Dedifferentiated amniotic fluid mesenchymal stem cell (primary cell): Measurements from ENCODE around the gene OR8D2.

Source experiments
- DNase-seq: peaks from one replicate; pipeline ENCODE4 v3.0.0-alpha.2; 2016; ENCODE audit errors: extremely low spot score

OR8D2 gene, protein sequence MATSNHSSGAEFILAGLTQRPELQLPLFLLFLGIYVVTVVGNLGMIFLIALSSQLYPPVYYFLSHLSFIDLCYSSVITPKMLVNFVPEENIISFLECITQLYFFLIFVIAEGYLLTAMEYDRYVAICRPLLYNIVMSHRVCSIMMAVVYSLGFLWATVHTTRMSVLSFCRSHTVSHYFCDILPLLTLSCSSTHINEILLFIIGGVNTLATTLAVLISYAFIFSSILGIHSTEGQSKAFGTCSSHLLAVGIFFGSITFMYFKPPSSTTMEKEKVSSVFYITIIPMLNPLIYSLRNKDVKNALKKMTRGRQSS

DNA sequence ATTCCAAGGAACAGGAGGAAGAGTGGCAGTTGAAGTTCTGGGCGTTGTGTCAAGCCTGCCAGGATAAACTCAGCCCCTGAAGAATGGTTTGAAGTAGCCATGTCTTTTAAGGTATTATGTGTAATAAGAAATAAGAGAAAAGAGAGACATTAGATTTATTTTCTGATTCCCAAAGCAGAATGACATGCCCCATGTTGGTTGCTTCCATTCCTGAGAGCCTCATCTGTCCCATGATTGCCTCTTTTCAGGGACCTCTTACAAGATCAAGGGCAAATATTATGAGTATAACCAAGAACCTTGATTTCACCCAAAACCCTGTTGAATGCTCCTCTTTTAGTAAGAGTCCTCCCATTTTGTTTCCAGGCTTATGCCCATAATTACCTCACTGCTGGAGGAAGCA lies at the start of gene OR8D2:
OR8D2 (minus strand) TSS at position 101 of the 400 bp plus-strand sequence; CDS start at position 101, 0 bp downstream.
- DNase-seq = no peak

DNA sequence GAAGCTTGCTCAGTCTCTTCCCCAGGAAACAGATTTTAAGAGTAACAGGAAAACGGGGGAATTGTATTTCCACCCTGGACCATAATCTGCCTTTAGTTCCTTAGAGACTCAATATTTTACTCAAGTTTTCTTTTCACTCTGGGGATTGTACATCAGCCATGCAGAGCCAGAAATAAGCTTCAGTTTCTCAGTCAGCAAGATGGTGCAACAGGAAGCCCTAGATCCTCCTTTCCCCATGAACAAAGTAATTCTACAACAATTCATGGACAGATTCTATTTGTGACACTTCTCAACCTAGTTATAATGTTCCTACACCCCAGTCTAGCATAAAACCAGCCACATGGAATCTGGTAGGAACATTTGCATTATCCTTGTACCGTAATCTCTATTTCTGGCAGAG lies 39.6 kb upstream of the OR8D2 start:
- DNase-seq = no peak

- no peak for DNase-seq
Observed at GRCh38 chr11:124346311-124346955, 26.4 kb upstream of the OR8D2 start.

GRCh38 chr11:124344346-124344745 lies 24.3 kb upstream of the OR8D2 start:
- no peak for DNase-seq

DNA sequence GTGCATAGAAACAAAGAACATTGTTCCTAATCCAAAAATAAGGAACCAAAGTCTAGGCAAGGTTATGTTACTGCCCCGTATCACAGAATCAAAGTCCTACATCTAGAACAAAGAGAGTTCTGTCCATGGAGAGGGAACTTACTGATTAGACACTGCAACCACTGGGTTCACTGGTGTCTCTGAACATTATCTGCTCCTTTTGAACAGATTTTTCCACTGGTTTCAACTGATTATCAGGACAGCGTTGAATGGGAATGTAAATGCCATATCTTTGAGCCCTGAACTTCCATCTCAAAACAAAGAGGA lies 20.1 kb upstream of the OR8D2 start:
- no peak for DNase-seq

DNA sequence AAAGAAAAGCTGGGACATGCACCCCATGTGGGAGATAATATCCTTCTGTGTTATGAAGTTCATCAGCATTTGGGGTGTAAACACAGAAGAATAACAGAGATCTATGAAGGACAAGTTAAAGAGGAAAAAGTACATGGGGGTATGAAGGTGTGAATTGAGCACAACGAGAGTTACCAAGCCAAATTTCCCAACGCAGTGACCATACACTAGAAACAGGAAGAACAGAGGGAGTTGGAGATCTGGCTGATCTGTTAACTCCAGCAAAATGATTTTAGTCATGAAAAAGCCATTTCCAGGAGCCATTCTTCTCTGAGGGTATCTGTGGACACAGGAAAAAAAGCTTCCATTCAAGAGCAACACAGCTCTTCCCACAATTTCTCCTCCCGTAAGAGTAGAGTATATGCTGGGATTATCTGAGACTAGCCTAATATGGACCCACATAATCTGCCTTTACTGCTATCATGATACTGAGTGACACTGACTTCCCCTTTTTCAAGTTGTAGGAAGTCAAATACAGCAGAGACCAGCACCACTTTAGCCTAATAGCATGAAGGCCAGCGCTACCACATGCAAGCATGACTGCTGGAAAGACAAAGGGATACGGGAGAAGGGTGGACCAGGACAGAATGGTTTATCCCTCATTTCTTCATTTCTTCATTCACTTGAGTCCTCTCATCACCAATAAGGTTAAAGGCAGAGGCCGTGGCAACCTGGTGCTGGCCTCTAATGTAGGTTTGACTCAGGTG lies 19.6 kb upstream of the OR8D2 start:
- DNase-seq = no peak

- no peak for DNase-seq
Observed at GRCh38 chr11:124331873-124332272, 11.9 kb upstream of the OR8D2 start.

DNA sequence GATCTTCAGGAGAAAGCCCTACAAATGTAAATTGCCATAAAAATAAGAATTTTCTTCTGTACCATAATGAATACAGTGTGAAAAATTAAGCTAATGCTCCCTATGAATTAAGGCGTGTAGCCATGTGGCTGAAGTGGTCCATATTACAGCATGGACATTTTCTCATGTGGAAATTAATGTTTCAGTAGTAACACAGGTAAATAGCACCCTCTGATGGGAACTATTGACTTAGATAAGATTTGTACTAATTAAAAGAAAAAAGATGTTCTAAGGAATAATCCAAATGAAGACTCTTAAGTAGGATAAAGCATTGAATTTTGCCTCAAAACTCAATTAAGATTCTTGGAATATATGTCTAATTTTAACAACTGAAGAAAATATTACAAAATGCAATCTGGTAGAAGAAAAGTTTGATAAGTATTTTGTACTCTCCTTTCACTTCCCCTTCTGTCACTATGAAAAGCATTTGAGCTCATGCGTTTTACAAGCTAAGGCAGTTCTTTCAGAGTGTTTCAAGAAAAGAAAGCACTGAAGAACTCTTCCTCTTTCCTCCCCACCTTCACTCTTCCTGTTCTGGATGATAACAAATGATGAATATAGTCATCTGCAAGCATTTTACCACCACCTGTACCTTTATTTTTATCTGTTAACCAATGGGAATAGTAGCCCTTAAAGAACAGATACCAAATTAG lies 9.9 kb upstream of the OR8D2 start:
- DNase-seq = no peak

- DNase-seq = no peak
Observed at GRCh38 chr11:124327775-124328174, 7.8 kb upstream of the OR8D2 start.

DNA sequence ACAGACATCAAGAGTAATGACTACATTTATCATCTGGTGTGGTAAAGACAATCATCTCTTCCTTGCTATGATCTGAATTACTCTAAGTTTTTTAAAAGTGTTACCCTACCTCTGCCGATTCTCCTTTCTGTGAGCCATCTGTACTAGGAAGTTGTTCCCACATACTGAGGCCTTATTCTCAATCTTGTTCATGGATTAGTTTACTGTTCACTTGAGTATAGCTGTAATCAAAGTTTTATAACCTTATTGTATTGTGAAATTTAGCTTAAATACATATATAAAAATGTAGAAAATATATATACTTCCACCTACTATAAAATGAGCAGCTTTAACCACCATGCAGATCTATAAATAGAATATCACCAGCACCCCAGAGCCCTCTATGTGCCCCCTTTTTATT lies 2.4 kb upstream of the OR8D2 start:
- no peak for DNase-seq

- no peak for DNase-seq
Observed at GRCh38 chr11:124315052-124315451, 4.9 kb downstream of the OR8D2 start.

DNA sequence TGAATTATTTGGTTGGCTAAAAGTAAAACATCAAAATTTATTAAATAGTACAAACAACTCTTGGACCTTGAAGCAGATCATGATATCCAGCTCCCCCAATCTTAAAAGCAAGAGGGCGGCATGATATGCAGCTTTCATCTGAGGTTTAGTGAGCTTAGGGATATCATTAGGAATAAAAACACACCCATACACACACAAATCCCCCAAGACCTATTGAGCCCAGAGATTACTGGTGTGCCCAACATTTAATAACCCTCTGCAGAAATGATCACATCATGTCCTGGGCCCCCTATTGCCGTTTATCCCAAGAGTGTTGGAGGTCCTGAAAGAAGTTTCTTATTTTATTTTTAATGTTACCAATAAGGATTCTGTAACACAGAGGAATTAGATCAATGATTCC lies 6.1 kb downstream of the OR8D2 start, which contains the start of gene OR8D1:
OR8D1 (minus strand) TSS at position 101 of the 400 bp plus-strand sequence. CDS start 3,183 bp downstream, outside the sequence.
- no peak for DNase-seq

- DNase-seq = no peak
Observed at GRCh38 chr11:124313131-124313530, 6.9 kb downstream of the OR8D2 start.

- DNase-seq = no peak
Observed at GRCh38 chr11:124311670-124312069, 8.3 kb downstream of the OR8D2 start.

DNA sequence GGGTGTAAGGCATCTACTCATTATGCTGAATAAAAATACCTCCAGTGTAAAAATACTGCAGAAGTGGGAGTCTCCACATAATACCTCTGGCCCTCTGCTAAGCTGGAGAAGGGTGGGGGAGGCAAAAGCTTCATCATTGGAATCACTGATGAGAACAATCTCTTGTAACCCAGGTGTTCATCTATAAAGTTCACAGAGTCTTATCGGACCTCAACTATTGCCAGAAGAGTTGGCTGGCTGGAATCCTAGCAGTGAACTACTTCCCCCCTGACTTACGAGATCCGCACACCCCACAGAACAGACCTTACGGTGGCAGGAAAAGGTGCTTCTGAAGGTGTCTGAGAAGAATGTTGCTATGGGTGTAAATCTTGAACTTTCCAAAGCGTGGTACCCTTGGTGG lies 8.7 kb downstream of the OR8D2 start:
- no peak for DNase-seq

- no peak for DNase-seq
Observed at GRCh38 chr11:124310721-124311120, 9.3 kb downstream of the OR8D2 start.

DNA sequence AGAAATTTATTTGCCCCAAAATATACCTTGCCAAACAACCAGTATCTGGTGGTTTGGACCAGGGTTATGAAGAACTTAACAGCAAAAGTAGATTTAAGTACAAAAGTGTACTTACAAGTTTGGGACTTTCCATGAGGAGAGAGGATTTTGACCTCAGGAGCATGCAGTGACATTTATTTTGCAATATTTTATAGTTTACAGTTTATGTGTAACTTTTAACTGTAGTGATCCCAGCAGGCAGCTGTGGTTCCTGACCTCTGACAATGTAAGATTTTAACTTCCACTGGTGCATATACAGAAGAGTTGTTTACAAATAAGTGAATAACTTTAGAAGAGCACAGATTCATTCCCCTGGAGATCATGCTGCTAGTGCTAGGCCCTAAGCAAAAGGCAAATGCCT lies 12.9 kb downstream of the OR8D2 start:
- no peak for DNase-seq

GRCh38 chr11:124302347-124303125 lies 17.5 kb downstream of the OR8D2 start:
- DNase-seq = no peak

- no peak for DNase-seq
Observed at GRCh38 chr11:124301548-124301947, 18.4 kb downstream of the OR8D2 start.

DNA sequence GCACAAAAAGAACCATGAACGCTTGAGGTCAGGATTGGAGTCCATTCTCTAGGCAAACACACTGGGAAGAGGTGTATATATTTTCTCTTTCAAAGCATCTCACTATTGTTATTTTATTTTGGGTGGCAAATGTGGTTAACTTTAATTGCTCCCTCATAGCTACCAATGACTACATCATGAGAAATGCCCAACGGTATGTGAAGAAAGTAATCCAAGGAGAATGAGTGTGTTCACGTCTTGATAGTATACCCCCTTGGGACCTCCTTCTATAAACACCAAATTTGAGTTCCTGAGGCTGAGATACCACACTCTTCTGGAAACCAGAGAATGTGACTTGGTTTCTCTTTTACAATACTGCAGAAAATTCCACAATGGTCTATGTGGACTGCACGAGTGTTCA lies 22.1 kb downstream of the OR8D2 start:
- no peak for DNase-seq

DNA sequence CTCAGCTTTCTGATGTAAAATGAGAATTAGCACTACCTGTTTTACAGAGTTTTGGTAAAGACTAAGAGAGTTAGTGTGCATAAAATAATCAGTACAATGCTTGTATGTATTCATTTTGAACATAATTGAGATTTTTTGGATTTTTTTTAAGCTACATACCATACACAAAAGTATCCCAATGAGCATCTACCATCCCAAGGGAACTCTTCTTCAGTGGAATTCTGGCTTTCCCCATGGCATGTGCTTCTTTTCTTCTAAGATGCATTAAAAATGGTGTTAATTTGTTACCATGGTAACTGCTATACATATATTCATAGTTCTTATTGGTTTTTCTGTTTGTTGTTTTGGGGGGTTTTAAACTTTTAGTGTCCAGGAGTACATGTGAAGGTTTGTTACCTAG lies 24.0 kb downstream of the OR8D2 start:
- DNase-seq = no peak

- no peak for DNase-seq
Observed at GRCh38 chr11:124294687-124295086, 25.3 kb downstream of the OR8D2 start.
